HFFc6 (cell line): Measurements from ENCODE around the gene ARMS2. TPM values are rescaled to one million over a fixed set of nuclear protein-coding genes. Genes with fewer than 3 reads are reported as not detected.

Source experiments
- DNase-seq: peaks from one replicate; pipeline ENCODE4 v3.0.0-alpha.2; 2018
- H3K27ac Mint-ChIP-seq: 2 replicates; pipeline ENCODE4 v1.8.0; 2020; ENCODE audit warnings: mild to moderate bottlenecking, mixed read lengths
- H3K27me3 Mint-ChIP-seq: 2 replicates; pipeline ENCODE4 v1.8.0; 2021; ENCODE audit warnings: mild to moderate bottlenecking, moderate library complexity, mixed read lengths; ENCODE audit not compliant: insufficient read depth
- H3K36me3 Mint-ChIP-seq: 2 replicates; pipeline ENCODE4 v1.8.0; 2021; ENCODE audit warnings: low read depth, mixed read lengths
- H3K4me1 Mint-ChIP-seq: 2 replicates; pipeline ENCODE4 v1.8.0; 2020; ENCODE audit warnings: low read depth, mixed read lengths
- H3K4me3 Mint-ChIP-seq: 2 replicates; pipeline ENCODE4 v1.8.0; 2020; ENCODE audit warnings: mild to moderate bottlenecking, moderate library complexity, mixed read lengths
- H3K9me3 Mint-ChIP-seq: 2 replicates; pipeline ENCODE4 v1.8.0; 2020; ENCODE audit warnings: mild to moderate bottlenecking, mixed read lengths
- total RNA-seq, 6 experiments: library from RNA; stranded (reverse); fragmentation: NEBNext Ultra II Directional; extraction: Animal tissue kit (Norgen Biotek cat#: 25700); gene quantifications; 2 replicates in 1 of 6; 3 replicates in 5 of 6; pipeline ENCODE4 v1.2.3, GENCODE V29; 2021
- TF ChIP-seq, protein P1 (sequence below): fragments of 200-600 bp; sonication (generic); IDR thresholded peaks from 2 replicates; pipeline ENCODE4 v1.5.0; 2021; ENCODE audit warnings: antibody characterized with exemption, mild to moderate bottlenecking

Gene ARMS2
- total RNA-seq, 6 experiments from 2014 or later, result not detected

DNA sequence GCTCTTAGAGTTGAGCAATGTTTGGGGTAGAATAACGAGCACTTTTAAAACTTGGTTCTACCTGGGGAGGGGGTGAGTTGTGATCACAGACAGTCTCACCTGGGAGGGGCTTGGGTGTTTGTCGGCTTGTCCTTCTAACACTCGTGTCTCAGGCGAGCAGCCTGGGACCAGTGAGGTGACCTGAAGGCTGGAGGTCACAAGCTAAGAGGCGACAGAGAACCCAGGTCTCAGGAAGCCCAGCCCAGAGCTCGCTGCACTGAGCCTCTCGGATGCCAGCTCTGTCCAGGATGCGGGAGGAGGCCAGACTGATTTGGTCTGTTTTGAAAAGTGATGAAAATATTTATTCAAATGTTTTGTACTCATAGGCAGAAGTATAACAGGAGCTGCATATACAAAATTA, 18.7 kb downstream of the ARMS2 start:
- Mint-ChIP-seq H3K4me3 (no peak overlapping the region), H3K9me3 (no peaks in the 10 kb centered on the region), H3K4me1 (peaks cover 38% of the 10 kb centered on the region), H3K27ac (no peak overlapping the region), H3K27me3 (peaks cover 10% of the 10 kb centered on the region), H3K36me3 (no peaks in the 10 kb centered on the region)
- no peak for DNase-seq
- TF ChIP-seq, protein P1, sequence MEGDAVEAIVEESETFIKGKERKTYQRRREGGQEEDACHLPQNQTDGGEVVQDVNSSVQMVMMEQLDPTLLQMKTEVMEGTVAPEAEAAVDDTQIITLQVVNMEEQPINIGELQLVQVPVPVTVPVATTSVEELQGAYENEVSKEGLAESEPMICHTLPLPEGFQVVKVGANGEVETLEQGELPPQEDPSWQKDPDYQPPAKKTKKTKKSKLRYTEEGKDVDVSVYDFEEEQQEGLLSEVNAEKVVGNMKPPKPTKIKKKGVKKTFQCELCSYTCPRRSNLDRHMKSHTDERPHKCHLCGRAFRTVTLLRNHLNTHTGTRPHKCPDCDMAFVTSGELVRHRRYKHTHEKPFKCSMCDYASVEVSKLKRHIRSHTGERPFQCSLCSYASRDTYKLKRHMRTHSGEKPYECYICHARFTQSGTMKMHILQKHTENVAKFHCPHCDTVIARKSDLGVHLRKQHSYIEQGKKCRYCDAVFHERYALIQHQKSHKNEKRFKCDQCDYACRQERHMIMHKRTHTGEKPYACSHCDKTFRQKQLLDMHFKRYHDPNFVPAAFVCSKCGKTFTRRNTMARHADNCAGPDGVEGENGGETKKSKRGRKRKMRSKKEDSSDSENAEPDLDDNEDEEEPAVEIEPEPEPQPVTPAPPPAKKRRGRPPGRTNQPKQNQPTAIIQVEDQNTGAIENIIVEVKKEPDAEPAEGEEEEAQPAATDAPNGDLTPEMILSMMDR, result no peak

DNA sequence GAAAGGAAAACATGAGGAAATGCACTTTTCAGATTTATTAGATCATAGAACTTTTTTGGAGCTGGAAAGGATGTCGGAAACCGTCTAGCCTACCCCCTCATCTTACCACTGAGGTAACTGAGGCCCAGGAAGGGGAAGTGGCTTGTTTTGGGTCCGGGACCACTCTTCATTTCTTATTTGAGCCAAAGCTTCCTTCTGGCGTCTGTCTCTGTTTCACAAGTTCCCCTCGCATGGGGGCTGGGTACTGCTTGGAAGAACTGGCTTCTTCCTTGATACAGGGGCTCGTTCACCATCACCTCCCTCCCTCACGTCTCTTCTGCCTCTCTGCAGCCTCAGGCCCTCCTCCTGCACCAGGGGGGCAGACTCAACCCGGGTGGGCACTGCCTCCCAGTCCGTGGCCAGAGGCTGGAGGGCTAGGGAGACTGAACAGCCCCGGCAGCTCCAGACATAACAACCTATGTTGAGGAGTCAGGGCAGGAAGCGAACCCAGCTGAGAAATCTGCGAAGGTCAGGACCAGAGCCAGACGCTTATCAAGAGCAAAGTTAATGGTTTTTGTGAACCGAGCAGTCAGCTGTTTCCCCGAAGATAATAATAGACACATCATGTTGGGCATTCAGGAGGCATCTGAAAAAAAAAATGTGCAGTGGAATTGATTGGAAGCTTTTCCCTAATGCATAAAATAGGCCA, 19.8 kb downstream of the ARMS2 start:
- Mint-ChIP-seq H3K4me3 (no peak overlapping the region), H3K27me3 (peaks cover 10% of the 10 kb centered on the region), H3K9me3 (no peaks in the 10 kb centered on the region), H3K36me3 (no peaks in the 10 kb centered on the region), H3K27ac (no peak overlapping the region), H3K4me1 (peaks cover 26% of the 10 kb centered on the region)
- DNase-seq, result no peak
- TF ChIP-seq, protein P1, result no peak

DNA sequence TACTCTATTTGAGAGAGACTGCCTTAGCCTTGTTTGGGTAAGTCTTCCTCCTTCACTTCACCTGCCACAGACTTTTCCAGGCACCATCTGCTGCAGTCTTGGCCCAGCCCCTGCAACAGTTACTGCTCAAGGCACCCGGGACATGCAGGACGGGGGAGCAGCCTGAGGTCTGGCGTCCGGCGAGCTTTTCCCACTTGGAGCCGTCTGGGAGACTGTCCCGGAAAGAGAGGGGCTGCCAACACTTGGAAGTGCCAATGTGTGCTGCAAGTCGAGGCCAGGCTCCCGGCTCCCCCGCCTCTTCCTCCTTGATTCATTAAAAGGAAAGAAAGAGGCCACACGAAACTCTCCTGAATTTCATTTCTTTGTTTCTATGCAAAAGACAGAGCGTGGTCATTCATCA, 20.6 kb downstream of the ARMS2 start:
- TF ChIP-seq, protein P1, result no peak
- DNase-seq, result no peak
- Mint-ChIP-seq H3K9me3 (no peaks in the 10 kb centered on the region), H3K4me3 (no peak overlapping the region), H3K4me1 (peaks cover 18% of the 10 kb centered on the region), H3K27ac (no peak overlapping the region), H3K27me3 (peaks cover 10% of the 10 kb centered on the region), H3K36me3 (no peaks in the 10 kb centered on the region)

DNA sequence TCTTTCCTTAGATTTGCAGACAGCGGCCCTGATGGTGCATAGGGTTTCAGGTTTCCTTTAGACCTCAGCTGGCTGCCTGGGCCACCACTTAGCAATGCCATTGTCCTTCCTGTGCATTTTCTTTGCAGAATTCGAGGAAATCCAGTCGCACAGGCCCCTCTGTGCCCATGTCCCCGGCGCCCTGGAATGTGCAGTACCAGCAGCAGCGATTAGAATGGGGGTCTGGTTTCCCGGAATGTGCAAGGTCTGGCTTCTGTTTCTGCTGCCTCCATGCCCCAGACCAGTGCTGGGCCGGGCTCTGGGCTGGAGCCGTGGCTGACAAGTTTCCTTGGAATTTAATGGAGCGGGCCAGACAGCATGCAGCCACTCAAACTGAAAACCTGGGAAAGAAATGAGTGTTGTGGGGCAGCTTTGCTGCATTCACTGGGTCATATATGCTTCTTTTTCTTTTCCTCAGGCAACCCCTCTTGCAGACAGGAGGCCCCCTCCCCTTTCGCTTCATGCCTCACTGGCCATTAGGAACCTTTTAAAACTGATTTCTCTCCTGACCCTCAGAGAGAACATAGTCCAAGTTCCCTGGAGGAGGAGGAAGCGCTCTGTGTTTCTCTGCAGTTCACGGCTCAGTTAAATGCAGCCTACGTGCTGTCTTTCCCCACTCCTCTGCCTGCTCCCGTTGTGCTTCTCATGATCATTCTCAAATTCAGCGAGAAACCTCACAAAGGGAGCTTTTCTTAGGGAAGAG, 21.3 kb downstream of the ARMS2 start:
- Mint-ChIP-seq H3K27ac (no peak overlapping the region), H3K36me3 (no peaks in the 10 kb centered on the region), H3K4me3 (no peak overlapping the region), H3K27me3 (peaks cover 10% of the 10 kb centered on the region), H3K9me3 (no peaks in the 10 kb centered on the region), H3K4me1 (peaks cover 13% of the 10 kb centered on the region)
- TF ChIP-seq, protein P1, result no peak
- no peak for DNase-seq

DNA sequence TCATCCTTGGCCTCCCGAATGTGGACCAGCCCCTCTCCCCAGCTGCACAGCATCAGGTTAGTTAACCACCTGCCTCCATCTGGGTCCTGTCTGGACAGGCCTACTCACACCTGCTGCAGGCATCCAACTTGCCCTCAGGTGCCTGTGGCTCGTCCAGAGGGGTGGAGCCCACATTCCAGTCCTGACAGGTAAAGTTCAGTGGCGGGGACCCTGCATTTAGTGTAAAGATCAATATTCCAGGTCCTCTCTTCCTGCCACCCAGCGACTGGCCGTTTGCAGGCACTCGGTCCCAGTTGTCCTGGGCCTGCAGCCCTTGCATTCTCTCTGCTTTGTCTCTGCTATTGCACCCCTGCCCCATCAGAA, 21.9 kb downstream of the ARMS2 start:
- DNase-seq, result no peak
- Mint-ChIP-seq H3K9me3 (no peaks in the 10 kb centered on the region), H3K4me3 (no peak overlapping the region), H3K27ac (no peak overlapping the region), H3K27me3 (peaks cover 10% of the 10 kb centered on the region), H3K4me1 (peaks cover 8% of the 10 kb centered on the region), H3K36me3 (0 out of 2 replicates have a peak, but pooled peaks cover under 1% of the 10 kb centered on the region)
- TF ChIP-seq, protein P1, result no peak
